ENCODE measurements around the gene ETS1.

DNA sequence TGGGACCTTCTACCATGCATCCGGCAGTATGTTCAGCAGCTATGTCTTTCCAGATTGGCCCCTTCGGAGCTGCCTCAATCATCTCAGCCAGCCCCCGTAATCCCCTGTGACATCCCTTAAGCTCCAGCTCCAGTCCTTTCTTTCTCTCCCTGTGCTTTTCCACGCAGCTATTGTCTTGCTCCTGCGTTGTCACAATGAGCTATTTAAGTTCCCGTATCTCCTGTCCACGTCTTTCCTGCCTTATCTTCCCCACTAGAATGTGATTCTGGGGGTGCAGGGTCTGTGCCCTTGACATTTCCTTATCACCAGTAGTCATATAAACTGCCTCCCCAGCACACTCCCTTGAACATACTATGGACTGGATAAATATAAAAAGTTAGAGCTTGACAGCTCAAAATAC is 5.1 kb upstream of the ETS1 start:
- TF ChIP-seq, protein P1, sequence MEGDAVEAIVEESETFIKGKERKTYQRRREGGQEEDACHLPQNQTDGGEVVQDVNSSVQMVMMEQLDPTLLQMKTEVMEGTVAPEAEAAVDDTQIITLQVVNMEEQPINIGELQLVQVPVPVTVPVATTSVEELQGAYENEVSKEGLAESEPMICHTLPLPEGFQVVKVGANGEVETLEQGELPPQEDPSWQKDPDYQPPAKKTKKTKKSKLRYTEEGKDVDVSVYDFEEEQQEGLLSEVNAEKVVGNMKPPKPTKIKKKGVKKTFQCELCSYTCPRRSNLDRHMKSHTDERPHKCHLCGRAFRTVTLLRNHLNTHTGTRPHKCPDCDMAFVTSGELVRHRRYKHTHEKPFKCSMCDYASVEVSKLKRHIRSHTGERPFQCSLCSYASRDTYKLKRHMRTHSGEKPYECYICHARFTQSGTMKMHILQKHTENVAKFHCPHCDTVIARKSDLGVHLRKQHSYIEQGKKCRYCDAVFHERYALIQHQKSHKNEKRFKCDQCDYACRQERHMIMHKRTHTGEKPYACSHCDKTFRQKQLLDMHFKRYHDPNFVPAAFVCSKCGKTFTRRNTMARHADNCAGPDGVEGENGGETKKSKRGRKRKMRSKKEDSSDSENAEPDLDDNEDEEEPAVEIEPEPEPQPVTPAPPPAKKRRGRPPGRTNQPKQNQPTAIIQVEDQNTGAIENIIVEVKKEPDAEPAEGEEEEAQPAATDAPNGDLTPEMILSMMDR (IDR thresholded peaks at IDR 0.05; ENCODE audit: low read depth, low read length), result no peak
- TF ChIP-seq POLR2A (IDR thresholded peaks at IDR 0.05; ENCODE audit: extremely low read depth, insufficient read length), result no peak
